Measurements from ENCODE around the gene TMEM208. TPM values are rescaled to one million over a fixed set of nuclear protein-coding genes. Genes with fewer than 3 reads are reported as not detected.
A peak's percentile ranks its signal among the peaks of the same experiment; 100 is the strongest.

Gene TMEM208
- total RNA-seq, 1 experiment from 2014 or later: 48.4 TPM

DNA sequence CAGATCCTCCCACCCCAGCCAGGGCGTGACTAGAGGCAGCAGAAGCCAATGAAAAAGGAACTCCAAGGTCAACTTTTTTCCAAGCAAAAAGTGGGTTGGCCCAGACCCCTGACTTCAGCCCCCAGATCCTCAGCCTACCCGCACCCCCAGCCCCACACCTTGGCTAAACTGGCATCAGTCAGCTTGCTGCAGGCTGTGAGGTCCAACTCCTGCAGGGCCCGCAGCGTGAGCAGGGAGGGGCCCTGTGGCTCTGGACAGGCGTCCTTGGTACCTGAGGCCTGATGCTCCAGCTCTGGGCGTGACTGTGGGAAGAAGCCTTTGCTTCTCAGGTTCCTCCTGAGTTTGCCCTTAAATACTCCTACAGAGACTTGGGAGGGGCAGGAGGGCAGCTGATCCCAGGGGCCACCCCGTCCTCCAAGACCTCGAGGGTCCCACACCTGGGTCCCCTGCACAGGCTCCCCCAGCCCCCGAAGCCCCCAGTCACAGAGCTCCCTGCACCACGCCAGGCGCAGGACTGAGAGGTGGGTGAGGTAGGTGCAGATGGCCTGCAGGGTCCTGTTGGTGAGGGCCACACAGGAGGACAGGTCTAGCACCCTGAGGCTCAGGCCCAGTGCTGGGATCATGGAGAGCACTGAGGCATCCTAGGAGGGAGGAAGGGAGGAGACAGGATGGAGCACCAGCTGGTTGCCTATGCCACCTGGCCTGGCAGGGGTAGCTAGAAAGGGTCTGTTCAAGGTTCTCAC, 18.6 kb upstream of the TMEM208 start (continued):
- TF ChIP-seq, protein P1, sequence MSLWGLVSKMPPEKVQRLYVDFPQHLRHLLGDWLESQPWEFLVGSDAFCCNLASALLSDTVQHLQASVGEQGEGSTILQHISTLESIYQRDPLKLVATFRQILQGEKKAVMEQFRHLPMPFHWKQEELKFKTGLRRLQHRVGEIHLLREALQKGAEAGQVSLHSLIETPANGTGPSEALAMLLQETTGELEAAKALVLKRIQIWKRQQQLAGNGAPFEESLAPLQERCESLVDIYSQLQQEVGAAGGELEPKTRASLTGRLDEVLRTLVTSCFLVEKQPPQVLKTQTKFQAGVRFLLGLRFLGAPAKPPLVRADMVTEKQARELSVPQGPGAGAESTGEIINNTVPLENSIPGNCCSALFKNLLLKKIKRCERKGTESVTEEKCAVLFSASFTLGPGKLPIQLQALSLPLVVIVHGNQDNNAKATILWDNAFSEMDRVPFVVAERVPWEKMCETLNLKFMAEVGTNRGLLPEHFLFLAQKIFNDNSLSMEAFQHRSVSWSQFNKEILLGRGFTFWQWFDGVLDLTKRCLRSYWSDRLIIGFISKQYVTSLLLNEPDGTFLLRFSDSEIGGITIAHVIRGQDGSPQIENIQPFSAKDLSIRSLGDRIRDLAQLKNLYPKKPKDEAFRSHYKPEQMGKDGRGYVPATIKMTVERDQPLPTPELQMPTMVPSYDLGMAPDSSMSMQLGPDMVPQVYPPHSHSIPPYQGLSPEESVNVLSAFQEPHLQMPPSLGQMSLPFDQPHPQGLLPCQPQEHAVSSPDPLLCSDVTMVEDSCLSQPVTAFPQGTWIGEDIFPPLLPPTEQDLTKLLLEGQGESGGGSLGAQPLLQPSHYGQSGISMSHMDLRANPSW (CRISPR knock-in tag; conservative IDR thresholded peaks at IDR 0.05; ENCODE audit: low read depth): no peak
- no peak for TF ChIP-seq TCF7 (CRISPR knock-in tag; IDR thresholded peaks at IDR 0.05; ENCODE audit: low read depth)
- no peak for TF ChIP-seq ZNF121 (CRISPR knock-in tag; IDR thresholded peaks at IDR 0.05)
- no peak for TF ChIP-seq NR1H2 (CRISPR knock-in tag; IDR thresholded peaks at IDR 0.05)
- TF ChIP-seq GABPB1 (CRISPR knock-in tag; IDR thresholded peaks at IDR 0.05): no peak
- TF ChIP-seq, protein P2, sequence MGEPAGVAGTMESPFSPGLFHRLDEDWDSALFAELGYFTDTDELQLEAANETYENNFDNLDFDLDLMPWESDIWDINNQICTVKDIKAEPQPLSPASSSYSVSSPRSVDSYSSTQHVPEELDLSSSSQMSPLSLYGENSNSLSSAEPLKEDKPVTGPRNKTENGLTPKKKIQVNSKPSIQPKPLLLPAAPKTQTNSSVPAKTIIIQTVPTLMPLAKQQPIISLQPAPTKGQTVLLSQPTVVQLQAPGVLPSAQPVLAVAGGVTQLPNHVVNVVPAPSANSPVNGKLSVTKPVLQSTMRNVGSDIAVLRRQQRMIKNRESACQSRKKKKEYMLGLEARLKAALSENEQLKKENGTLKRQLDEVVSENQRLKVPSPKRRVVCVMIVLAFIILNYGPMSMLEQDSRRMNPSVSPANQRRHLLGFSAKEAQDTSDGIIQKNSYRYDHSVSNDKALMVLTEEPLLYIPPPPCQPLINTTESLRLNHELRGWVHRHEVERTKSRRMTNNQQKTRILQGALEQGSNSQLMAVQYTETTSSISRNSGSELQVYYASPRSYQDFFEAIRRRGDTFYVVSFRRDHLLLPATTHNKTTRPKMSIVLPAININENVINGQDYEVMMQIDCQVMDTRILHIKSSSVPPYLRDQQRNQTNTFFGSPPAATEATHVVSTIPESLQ (CRISPR knock-in tag; IDR thresholded peaks at IDR 0.05): no peak
- TF ChIP-seq, protein P3, sequence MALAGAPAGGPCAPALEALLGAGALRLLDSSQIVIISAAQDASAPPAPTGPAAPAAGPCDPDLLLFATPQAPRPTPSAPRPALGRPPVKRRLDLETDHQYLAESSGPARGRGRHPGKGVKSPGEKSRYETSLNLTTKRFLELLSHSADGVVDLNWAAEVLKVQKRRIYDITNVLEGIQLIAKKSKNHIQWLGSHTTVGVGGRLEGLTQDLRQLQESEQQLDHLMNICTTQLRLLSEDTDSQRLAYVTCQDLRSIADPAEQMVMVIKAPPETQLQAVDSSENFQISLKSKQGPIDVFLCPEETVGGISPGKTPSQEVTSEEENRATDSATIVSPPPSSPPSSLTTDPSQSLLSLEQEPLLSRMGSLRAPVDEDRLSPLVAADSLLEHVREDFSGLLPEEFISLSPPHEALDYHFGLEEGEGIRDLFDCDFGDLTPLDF (CRISPR knock-in tag; IDR thresholded peaks at IDR 0.05): no peak
- no peak for TF ChIP-seq CREM (CRISPR knock-in tag; IDR thresholded peaks at IDR 0.05)
- no peak for TF ChIP-seq JUN (CRISPR knock-in tag; IDR thresholded peaks at IDR 0.05)
- no peak for TF ChIP-seq CBFB (CRISPR knock-in tag; IDR thresholded peaks at IDR 0.05; ENCODE audit: low read depth)

DNA sequence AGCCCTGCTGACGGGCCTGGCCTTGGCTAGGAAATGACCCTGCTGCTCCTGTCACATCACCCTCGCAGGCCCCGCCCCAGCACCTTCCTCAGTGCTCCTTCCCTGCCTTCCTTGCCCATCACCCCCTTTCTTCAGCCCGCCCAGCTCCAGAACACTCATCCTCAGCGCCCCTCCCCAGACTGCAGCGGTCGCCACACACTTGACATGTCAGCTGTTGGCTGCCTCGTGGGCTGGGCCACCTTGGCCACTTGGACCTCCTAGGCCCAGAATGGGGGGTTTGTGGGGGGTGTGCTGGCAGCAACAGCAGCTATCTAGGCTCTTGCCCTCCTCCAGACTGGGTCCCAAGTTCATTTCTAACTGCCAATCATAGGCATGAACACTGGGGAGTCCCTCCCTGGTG, 17.4 kb upstream of the TMEM208 start:
- Mint-ChIP-seq H3K4me1 (no peaks in the 10 kb centered on the region), H3K27ac (no peak overlapping the region), H3K4me3 (no peak overlapping the region), H3K27me3 (ENCODE audit: low read depth) (peaks cover 11% of the 10 kb centered on the region), H3K36me3 (no peaks in the 10 kb centered on the region), H3K9me3 (no peaks in the 10 kb centered on the region)
- no peak for DNase-seq (ENCODE audit: low spot score)
- CTCF ChIA-PET: interaction anchor here (0.6 to 9.1 kb wide), 11 partner anchors 11 to 300 kb away, joined by 3 to 65 read pairs (median 3); partner anchors contain the start of genes CES3, ELMO3, KCTD19 and LRRC36
- TF ChIP-seq ETV6 (CRISPR knock-in tag; IDR thresholded peaks at IDR 0.05) (no peak), TEAD4 (CRISPR knock-in tag; IDR thresholded peaks at IDR 0.05) (no peak), ZNF121 (CRISPR knock-in tag; IDR thresholded peaks at IDR 0.05) (no peak), MYBL2 (CRISPR knock-in tag; IDR thresholded peaks at IDR 0.05) (no peak), PRRX2 (CRISPR knock-in tag; IDR thresholded peaks at IDR 0.05) (no peak)
- POLR2A ChIA-PET: interaction anchor here (2.1 kb wide), 1 partner anchor 37 kb away, joined by 7 read pairs; the partner anchor contains the start of gene FHOD1
- no peak for ATAC-seq

DNA sequence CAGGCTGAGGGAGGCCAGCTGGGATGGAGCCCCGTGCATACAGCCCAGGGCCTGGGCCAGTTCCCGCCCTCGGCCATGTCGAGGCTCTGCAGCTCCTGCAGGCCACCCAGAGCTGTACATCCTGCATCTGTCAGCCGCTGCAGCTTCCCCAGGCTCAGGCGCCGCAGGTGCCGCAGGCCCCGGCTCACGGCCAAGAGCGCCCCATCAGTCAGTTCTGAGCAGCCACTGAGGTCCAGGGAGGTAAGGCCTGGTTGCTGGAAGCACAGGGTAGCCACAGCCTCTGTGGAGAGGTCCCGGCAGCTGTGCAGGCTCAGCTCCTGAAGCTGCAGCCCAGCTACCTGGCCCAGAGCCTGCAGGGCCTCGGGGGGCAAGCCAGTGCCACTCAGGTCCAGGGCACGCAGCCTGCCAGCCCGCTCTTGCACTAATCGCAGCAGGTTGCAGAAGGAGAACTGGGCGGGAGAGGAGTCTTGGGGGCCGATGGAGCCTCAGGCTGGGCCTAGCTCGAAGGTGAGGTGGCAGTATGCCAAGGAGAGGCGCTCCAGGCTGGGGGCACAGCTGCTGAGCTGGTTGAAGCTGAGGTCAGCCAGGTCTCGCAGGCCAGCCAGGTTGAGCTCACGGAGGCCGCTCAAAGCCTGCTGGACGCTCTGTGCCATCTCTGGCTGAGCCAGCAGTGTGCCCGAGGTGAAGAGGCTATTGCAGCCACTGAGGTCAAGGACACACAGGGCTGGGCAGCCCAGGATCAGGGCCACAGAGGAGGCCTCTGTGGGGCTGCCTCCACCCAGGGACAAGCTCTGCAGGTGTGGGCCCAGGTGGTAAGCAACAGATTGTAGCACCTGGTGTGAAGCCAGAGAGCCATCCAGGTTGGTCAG, 16.6 kb upstream of the TMEM208 start:
- no peaks in the 10 kb centered on the region for H3K9me3 Mint-ChIP-seq
- peaks cover 16% of the 10 kb centered on the region for H3K27me3 Mint-ChIP-seq (ENCODE audit: low read depth)
- POLR2A ChIA-PET: interaction anchor here (1.2 to 2.1 kb wide), 2 partner anchors 17 to 36 kb away, joined by 3 to 7 read pairs; partner anchors contain the start of genes FHOD1 and TMEM208
- no peak for TF ChIP-seq TEAD4 (CRISPR knock-in tag; IDR thresholded peaks at IDR 0.05)
- TF ChIP-seq, protein P4, sequence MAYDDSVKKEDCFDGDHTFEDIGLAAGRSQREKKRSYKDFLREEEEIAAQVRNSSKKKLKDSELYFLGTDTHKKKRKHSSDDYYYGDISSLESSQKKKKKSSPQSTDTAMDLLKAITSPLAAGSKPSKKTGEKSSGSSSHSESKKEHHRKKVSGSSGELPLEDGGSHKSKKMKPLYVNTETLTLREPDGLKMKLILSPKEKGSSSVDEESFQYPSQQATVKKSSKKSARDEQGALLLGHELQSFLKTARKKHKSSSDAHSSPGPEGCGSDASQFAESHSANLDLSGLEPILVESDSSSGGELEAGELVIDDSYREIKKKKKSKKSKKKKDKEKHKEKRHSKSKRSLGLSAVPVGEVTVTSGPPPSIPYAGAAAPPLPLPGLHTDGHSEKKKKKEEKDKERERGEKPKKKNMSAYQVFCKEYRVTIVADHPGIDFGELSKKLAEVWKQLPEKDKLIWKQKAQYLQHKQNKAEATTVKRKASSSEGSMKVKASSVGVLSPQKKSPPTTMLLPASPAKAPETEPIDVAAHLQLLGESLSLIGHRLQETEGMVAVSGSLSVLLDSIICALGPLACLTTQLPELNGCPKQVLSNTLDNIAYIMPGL (CRISPR knock-in tag; IDR thresholded peaks at IDR 0.05): no peak
- no peak for TF ChIP-seq SMAD3 (CRISPR knock-in tag; IDR thresholded peaks at IDR 0.05; ENCODE audit: borderline replicate concordance)
- TF ChIP-seq CREM (CRISPR knock-in tag; IDR thresholded peaks at IDR 0.05): no peak
- no peak for TF ChIP-seq EMX1 (CRISPR knock-in tag; IDR thresholded peaks at IDR 0.05)
- TF ChIP-seq ETV6 (CRISPR knock-in tag; IDR thresholded peaks at IDR 0.05): no peak
- no peak for TF ChIP-seq ZNF219 (CRISPR knock-in tag; IDR thresholded peaks at IDR 0.05; ENCODE audit: borderline replicate concordance)
- no peak for TF ChIP-seq ZNF138 (CRISPR knock-in tag; conservative IDR thresholded peaks at IDR 0.05)
- TF ChIP-seq, protein P5, sequence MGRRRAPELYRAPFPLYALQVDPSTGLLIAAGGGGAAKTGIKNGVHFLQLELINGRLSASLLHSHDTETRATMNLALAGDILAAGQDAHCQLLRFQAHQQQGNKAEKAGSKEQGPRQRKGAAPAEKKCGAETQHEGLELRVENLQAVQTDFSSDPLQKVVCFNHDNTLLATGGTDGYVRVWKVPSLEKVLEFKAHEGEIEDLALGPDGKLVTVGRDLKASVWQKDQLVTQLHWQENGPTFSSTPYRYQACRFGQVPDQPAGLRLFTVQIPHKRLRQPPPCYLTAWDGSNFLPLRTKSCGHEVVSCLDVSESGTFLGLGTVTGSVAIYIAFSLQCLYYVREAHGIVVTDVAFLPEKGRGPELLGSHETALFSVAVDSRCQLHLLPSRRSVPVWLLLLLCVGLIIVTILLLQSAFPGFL (CRISPR knock-in tag; IDR thresholded peaks at IDR 0.05; ENCODE audit: borderline replicate concordance): no peak
- no peak for TF ChIP-seq ZNF416 (CRISPR knock-in tag; IDR thresholded peaks at IDR 0.05)
- no peak overlapping the region for H3K27ac Mint-ChIP-seq
- no peaks in the 10 kb centered on the region for H3K4me1 Mint-ChIP-seq
- no peak overlapping the region for H3K4me3 Mint-ChIP-seq
- peak; percentile 59 for ATAC-seq
- H3K36me3 Mint-ChIP-seq: no peaks in the 10 kb centered on the region
- CTCF ChIA-PET: interaction anchor here (0.6 to 9.1 kb wide), 12 partner anchors 11 to 313 kb away, joined by 3 to 65 read pairs (median 3); partner anchors contain the start of genes ELMO3, KCTD19, LRRC36 and NOL3
- DNase-seq (ENCODE audit: low spot score): peak; percentile 37

All from WTC11 (cell line).